Measurements from ENCODE around the gene WDFY3.

The WDFY3 gene

GRCh38 chr4:84865600-84865999, 100.9 kb downstream of the WDFY3 start:
- in situ Hi-C loops (cut with HindIII; ENCODE audit: low sequenced_read_pairs), result no loop called here
- no peak overlapping the region for H3K4me3 ChIP-seq (ENCODE audit: low read depth, low read length)

DNA sequence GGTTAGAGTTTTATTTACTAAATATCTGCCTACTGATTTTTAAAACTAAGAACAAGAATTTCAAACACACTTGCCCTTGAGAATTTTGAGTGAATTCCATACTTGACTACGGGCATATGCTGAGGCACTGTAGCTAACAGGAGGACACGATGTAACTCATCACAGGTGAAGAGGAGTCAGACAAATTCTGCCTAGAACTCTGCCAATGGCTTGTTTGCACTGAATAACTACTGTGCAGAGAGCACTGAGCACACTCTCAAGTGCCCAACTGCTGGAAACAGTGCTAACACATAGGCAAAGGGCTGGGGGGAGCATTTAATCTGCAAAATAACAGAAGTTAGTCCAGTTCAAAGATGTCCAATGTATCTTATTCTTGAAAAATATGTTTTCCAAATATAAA, 104.4 kb downstream of the WDFY3 start:
- TF ChIP-seq, protein P1, sequence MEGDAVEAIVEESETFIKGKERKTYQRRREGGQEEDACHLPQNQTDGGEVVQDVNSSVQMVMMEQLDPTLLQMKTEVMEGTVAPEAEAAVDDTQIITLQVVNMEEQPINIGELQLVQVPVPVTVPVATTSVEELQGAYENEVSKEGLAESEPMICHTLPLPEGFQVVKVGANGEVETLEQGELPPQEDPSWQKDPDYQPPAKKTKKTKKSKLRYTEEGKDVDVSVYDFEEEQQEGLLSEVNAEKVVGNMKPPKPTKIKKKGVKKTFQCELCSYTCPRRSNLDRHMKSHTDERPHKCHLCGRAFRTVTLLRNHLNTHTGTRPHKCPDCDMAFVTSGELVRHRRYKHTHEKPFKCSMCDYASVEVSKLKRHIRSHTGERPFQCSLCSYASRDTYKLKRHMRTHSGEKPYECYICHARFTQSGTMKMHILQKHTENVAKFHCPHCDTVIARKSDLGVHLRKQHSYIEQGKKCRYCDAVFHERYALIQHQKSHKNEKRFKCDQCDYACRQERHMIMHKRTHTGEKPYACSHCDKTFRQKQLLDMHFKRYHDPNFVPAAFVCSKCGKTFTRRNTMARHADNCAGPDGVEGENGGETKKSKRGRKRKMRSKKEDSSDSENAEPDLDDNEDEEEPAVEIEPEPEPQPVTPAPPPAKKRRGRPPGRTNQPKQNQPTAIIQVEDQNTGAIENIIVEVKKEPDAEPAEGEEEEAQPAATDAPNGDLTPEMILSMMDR (IDR thresholded peaks at IDR 0.05; ENCODE audit: low read depth, low read length, missing control alignments), result no peak
- DNase-seq (ENCODE audit: low read depth), result no peak
- in situ Hi-C loops (cut with HindIII; ENCODE audit: low sequenced_read_pairs), result no loop called here
- H3K4me3 ChIP-seq (ENCODE audit: low read depth, low read length), result no peak overlapping the region

More at GRCh38 chr4:84865600-84865999, 100.9 kb downstream of the WDFY3 start:
- TF ChIP-seq, protein P1 (IDR thresholded peaks at IDR 0.05; ENCODE audit: low read depth, low read length, missing control alignments), result no peak
- DNase-seq (ENCODE audit: low read depth), result no peak

- TF ChIP-seq, protein P1 (IDR thresholded peaks at IDR 0.05; ENCODE audit: low read depth, low read length, missing control alignments), result no peak
- no peak overlapping the region for H3K4me3 ChIP-seq (ENCODE audit: low read depth, low read length)
- in situ Hi-C loops (cut with HindIII; ENCODE audit: low sequenced_read_pairs), result no loop called here
- no peak for DNase-seq (ENCODE audit: low read depth)
Observed at GRCh38 chr4:84857296-84857695, 109.2 kb downstream of the WDFY3 start.

GRCh38 chr4:84856468-84857049, 109.9 kb downstream of the WDFY3 start:
- H3K4me3 ChIP-seq (ENCODE audit: low read depth, low read length), result no peak overlapping the region
- TF ChIP-seq, protein P1 (IDR thresholded peaks at IDR 0.05; ENCODE audit: low read depth, low read length, missing control alignments), result no peak
- in situ Hi-C loops (cut with HindIII; ENCODE audit: low sequenced_read_pairs), result no loop called here
- no peak for DNase-seq (ENCODE audit: low read depth)

GRCh38 chr4:84855774-84856173, 110.7 kb downstream of the WDFY3 start:
- H3K4me3 ChIP-seq (ENCODE audit: low read depth, low read length), result no peak overlapping the region
- no peak for DNase-seq (ENCODE audit: low read depth)
- TF ChIP-seq, protein P1 (IDR thresholded peaks at IDR 0.05; ENCODE audit: low read depth, low read length, missing control alignments), result no peak
- in situ Hi-C loops (cut with HindIII; ENCODE audit: low sequenced_read_pairs), result no loop called here

DNA sequence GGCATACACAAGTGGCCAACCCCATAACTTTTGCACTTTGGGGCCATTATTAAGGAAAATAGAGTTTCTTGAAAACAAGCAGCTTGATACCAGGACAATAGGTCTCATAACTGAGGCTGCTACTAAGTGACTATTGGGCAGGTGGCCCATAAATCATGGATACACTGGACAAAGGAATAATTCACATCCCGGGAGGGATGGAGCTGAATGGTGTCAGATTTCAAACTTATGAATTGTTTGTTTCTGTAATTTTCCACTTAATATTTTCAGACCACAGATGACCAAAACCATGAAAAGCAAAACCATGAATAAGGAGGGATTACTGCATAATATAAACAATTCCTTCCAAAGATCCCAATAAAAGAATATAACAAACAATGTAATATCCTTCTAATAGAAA, 114.4 kb downstream of the WDFY3 start:
- in situ Hi-C loops (cut with HindIII; ENCODE audit: low sequenced_read_pairs), result no loop called here
- TF ChIP-seq, protein P1 (IDR thresholded peaks at IDR 0.05; ENCODE audit: low read depth, low read length, missing control alignments), result no peak
- DNase-seq (ENCODE audit: low read depth), result peak; percentile 59
- H3K4me3 ChIP-seq (ENCODE audit: low read depth, low read length), result no peak overlapping the region
